Myocyte (in vitro differentiated cells): ENCODE data around the gene MCCD1. TPM values are rescaled to one million over a fixed set of nuclear protein-coding genes. Genes with fewer than 3 reads are reported as not detected.
A peak's percentile ranks its signal among the peaks of the same experiment; 100 is the strongest.

Source experiments
- DNase-seq: peaks from one replicate; pipeline ENCODE4 v3.0.0-alpha.2; 2012; ENCODE audit warnings: low read depth
- total RNA-seq: library from RNA; depleted of rRNA; stranded (reverse); fragments of >200 nt; gene quantifications from 2 replicates; pipeline ENCODE4 v1.2.3, GENCODE V29; 2014

MCCD1 gene
- total RNA-seq, 1 donor from 2014 or later, result not detected

GRCh38 chr6:31541658-31542521 lies 13.1 kb downstream of the MCCD1 start, which contains the start of gene DDX39B:
TSS of gene DDX39B (minus strand) at chr6:31542003. CDS start at chr6:31540532, 1,471 bp downstream.
- DNase-seq, result peak; percentile 98

DNA sequence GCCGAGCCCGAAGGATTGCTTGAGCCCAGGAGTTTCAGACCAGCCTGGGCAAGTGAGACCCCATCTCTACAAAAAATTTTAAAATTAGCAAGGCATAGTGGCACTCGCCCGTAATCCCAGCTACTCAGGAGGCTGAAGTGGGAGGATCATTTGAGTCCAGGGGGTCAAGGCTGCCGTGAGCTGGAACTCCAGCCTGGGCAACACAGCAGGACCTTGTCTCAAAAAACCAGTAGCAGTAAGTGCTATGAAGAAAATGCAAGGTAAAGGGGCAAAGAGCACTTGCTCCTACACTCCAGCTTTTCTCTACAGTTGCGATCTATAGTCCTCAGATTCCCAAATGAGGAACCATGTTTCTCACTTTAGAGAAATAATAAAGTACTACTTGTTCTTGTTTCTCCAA lies 14.9 kb downstream of the MCCD1 start:
- DNase-seq, result no peak

DNA sequence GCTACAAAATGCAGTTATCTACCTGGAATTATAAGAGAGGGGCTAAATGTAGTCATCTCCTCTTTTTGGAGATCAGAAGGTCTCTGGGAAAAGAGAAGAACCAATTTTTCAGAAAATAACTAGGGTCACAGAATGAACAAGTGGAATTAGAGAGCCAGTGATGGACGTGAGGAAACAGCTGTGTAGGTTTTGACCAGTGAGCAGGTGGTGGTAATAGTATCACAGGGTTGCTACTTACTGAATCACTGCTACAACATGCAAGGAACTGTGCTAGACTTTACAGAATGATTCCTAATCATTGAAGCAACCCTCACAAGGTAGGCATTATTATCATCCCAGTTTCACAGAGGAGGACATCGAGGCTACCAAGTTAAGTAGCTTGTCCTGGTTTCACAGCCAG lies 15.9 kb downstream of the MCCD1 start:
- peak; percentile 71 for DNase-seq

GRCh38 chr6:31545291-31545690 lies 16.5 kb downstream of the MCCD1 start:
- no peak for DNase-seq

GRCh38 chr6:31546339-31546957 lies 17.7 kb downstream of the MCCD1 start, which contains the start of gene ATP6V1G2:
TSS of gene ATP6V1G2 (minus strand) at chr6:31546608. CDS start at chr6:31546559, 49 bp downstream.
- peak; percentile 89 for DNase-seq

DNA sequence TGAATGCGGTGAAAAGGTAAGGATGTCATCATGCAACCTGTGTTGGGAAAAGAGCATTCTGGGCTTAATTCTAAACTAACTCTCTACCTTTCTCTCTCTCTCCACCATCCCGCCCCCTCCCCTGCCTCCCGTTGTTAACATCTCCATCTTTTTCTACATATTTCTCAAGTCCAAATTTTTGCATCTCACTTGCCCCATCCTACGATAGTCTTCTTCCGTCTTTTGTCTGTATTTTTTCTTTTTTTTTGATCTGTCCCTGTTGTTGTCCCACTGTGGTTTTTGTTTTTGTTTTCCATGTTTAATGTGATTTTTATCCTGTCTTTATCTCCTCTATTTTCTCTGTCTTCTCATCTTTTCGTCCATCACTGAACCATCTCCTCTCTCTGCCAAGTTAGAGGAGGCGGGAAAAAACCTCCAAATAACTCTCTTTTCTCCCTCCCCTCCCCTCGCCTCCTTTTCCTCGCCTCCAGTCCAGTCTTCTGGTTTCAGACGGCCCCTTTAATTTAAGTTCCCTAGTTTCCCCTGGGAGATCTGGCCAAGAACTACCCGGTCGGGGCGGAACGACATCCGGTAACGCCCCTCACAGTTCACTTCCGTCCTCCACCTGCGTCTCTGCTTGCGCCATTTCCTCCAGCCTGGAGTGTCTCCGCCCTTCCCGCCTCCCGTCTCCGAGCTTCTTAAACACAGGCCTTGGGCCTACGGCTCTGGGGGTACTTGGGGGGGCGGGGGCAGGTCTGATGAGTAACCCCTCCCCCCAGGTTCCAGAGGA lies 18.4 kb downstream of the MCCD1 start, which contains the start of gene NFKBIL1:
Gene NFKBIL1, plus strand, starts transcription at position 651 of the 769 bp plus-strand sequence. Its CDS starts 87 bp downstream, at position 738.
- peak; percentile 98 for DNase-seq

DNA sequence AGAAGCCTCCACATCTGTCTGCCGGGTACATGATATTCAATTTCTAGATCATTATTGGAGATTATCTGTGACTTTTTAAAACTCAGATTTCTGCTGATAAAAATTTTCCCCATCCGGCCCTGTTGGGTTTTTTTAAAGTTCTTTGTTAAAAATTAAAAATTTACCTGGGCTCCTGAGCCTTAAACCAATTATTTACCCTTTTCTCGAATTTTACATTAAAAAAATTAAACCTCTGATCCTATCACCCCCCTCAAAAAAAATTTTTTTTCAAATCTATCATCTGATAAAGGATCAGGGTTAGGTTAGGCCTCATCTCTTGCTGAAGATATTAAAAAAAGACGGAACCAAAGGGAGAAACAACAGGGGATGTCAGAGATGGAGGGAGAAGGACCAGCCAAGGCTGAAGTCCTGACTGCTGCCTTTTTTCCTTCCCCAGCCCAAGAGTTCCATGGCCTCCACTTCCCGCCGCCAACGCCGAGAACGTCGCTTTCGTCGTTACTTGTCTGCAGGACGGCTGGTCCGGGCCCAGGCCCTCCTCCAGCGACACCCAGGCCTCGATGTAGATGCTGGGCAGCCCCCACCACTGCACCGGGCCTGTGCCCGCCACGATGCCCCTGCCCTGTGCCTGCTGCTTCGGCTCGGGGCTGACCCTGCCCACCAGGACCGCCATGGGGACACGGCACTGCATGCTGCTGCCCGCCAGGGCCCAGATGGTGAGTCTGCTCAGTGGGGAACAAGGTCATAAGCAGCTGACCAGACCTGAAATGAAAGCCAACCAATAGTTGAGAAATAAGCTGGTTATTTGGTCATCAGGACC lies 19.2 kb downstream of the MCCD1 start:
- DNase-seq, result no peak

GRCh38 chr6:31548544-31548873 lies 19.7 kb downstream of the MCCD1 start:
- DNase-seq, result no peak

GRCh38 chr6:31551371-31551770 lies 22.6 kb downstream of the MCCD1 start:
- DNase-seq, result peak; percentile 52

GRCh38 chr6:31556307-31556706 lies 27.5 kb downstream of the MCCD1 start:
- DNase-seq, result no peak

DNA sequence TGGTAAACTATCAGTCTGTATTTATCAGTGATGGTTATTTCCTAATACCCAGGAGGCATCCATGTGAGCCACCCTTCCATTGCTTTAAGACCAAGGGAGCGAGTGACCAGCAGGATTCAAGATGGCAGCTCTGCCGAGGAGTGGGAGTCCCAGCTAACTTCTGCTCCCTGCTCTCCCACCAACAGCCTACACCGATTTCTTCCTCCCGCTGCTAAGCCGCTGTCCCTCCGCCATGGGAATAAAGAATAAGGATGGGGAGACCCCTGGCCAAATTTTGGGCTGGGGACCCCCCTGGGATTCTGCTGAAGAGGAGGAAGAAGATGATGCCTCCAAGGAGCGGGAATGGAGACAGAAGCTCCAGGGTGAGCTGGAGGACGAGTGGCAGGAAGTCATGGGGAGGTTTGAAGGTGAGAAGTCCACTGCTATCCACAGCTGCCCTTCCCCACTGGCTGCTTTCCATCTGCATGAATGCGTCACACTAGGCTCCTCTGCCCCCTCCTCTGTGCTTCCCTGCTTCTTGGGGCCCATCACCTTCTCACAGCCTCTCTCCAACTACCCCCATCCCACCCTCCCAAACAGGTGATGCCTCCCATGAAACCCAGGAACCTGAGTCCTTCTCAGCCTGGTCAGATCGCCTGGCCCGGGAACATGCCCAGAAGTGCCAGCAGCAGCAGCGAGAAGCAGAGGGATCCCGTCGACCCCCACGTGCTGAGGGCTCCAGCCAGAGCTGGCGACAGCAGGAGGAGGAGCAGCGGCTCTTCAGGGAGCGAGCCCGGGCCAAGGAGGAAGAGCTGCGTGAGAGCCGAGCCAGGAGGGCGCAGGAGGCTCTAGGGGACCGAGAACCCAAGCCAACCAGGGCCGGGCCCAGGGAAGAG lies 28.9 kb downstream of the MCCD1 start:
- no peak for DNase-seq

- no peak for DNase-seq
These were observed 29.5 kb downstream of the MCCD1 start for GRCh38 chr6:31558318-31558625.

DNA sequence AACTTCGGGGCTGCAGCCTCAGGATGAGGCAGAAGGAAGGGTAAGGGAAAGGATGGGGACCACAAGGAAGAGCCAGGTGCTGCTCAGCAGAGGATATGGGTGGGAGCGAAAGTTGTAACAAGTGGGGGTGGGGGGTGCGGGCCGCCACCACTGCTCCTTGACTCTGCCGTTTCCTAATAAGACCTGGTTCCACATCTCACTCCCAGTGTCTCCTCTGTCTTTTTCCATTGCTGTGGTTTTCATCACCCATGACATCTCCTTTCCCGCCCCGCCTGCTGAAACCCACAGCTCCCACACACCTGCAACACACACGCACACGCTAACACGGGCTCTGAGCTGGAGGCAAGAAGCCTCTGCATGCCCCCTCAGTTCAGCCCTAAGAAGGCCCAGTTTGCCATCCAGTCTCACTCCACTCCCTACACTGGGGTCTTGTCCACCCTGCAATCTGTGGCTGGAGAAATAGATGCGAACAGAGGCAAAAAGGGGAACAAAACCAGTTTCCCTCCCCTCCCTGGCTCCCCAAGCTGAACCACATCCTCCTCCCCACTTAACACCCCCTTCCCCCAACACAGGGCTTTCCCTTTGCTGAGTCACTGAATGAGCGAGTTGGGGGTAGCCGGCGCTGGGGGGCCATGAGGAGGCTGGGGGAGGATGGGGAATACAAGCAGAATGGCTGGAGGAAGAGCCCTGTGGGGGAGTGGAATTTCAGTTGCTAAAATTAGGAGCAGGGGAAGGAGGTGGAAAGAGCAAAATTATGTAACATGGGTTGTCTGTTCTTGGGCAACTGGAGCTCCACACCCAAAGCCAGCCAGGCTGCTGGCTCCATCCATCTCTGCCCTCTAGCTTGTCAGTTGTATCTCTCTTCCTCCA lies 30.1 kb downstream of the MCCD1 start:
- DNase-seq, result peak; percentile 55

GRCh38 chr6:31559606-31559957 lies 30.8 kb downstream of the MCCD1 start:
- no peak for DNase-seq

GRCh38 chr6:31559958-31560696 lies 31.4 kb downstream of the MCCD1 start:
- peak; percentile 85 for DNase-seq

DNA sequence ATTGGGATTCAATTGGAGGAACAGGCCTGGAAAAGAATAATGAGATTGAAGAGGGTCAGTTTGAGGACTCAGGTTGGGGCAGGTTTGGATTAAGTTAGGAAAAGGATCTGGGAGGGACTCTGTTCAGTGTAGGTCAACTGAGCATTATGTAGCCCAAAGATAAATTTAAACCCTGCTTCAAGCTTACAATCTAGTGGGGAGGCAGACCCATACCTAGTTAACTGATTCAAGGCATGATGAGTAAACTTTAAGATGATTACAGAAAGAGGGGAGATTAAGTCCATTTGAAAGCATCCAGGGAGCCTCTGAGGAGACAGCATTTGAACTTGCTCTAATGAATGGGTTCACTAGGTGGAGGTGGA lies 31.9 kb downstream of the MCCD1 start:
- no peak for DNase-seq

DNA sequence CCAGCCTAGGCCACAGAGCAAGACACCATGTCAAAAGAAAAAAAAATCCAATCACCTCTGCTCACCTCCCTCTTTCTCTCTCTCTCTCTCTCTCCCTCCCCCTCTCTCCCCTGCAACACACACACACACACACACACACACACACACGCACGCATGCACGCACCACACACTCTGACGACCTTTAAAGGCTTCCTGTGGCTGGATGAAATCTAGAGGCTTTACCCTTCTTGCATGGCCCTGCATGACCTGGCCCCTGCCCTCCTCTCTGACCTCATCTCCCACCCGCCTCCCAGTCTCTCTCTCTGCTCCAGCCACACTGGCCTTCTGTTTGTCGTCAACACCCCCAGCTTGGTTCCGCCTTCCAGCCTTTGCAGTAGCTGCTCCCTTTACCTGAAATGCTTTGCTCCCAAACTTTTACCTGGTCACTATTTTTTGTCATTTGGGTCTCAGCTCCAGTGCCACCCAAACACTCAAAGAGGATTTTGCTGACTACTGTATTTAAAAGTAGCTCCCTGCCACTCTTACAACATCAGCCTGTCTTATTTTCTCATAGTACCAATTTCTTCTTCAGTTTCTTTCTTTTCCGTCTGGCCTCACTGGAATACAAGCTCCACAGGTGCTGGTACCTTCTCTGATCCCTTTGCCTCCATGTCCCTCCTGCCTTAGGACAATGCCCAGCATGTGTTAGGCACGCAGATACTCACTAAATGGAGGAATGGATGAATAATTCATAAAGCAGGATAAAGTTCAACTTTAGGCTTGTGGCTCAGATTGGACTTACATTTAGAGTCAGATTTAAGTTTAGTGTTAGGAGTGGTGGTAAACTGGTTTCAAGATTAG lies 39.0 kb downstream of the MCCD1 start:
- DNase-seq, result no peak
